ENCODE results near the gene CCDC83. TPM values are rescaled to one million over a fixed set of nuclear protein-coding genes. Genes with fewer than 3 reads are reported as not detected.

Gene CCDC83
- total and polyA plus RNA-seq, 2 donors (not counting 3 experiments of a cell fraction or from before 2014, with no cell fraction given) = not detected

GRCh38 chr11:85819441-85819840 is 35.7 kb upstream of the CCDC83 start:
- ChIA-PET POLR2A (no interaction called here), CTCF (interaction anchor here (1.4 kb wide), 1 partner anchor 10 kb away, joined by 5 read pairs; no protein-coding TSS in a partner anchor)
- TF ChIP-seq MYC (IDR thresholded peaks at IDR 0.05; ENCODE audit: low read depth, low read length) (no peak), CTCF (IDR thresholded peaks at IDR 0.05; ENCODE audit: extremely low read depth in 1 of 2, insufficient read depth in 1 of 2, low read depth in 1 of 2, low read length in 2 of 2) (no peak), FOS (IDR thresholded peaks at IDR 0.05; ENCODE audit: borderline replicate concordance, insufficient read depth, low read length) (no peak), JUN (IDR thresholded peaks at IDR 0.05; ENCODE audit: borderline replicate concordance, insufficient read depth, insufficient read length, low read depth) (no peak)
- Histone ChIP-seq H4K20me1 (replicated peaks; ENCODE audit: control insufficient read depth, extremely low read depth, insufficient read depth, low read length) (no peaks in the 10 kb centered on the region), H3K9me1 (replicated peaks; ENCODE audit: control insufficient read depth, extremely low read depth, insufficient read depth, low read length) (no peaks in the 10 kb centered on the region), H3K79me2 (ENCODE audit: control insufficient read depth, insufficient read depth, low read length) (no peaks in the 10 kb centered on the region), H3K4me2 (ENCODE audit: insufficient read depth, low read length) (no peak overlapping the region), H2AFZ (ENCODE audit: low read depth, low read length) (no peak overlapping the region), H3K27ac (ENCODE audit: insufficient read depth, low read depth, low read length) (no peak overlapping the region), H3K27me3 (ENCODE audit: control insufficient read depth in 2 of 2, insufficient read depth in 2 of 2, low read length in 2 of 2) (peaks cover 0 to 2% of the 10 kb centered on the region in 2 experiments), H3K9ac (replicated peaks; ENCODE audit: extremely low read depth, insufficient read depth, low read length) (no peak overlapping the region), H3K4me3 (replicated peaks in 1 of 3; ENCODE audit: insufficient read depth in 1 of 3, low read depth in 1 of 3, low read length in 3 of 3) (no peak overlapping the region), H3K9me3 (replicated peaks; ENCODE audit: control insufficient read depth, insufficient read depth, low read length) (no peaks in the 10 kb centered on the region), H3K36me3 (ENCODE audit: control insufficient read depth in 2 of 2, extremely low read depth in 1 of 2, insufficient read depth in 2 of 2, low read length in 2 of 2) (no peaks in the 10 kb centered on the region), H3K4me1 (ENCODE audit: control insufficient read depth, extremely low read depth, insufficient read depth, low read length) (no peaks in the 10 kb centered on the region)
- no peak for FAIRE-seq
- BruUV-seq (replicated peaks) = no TSS peak
- intact Hi-C loops (cut with micrococcal nuclease) (no loop called here), dilution Hi-C loops (cut with MboI; ENCODE audit: extremely low pct_ligation_motif_present, low sequenced_read_pairs) (no loop called here)
- DNase-seq (ENCODE audit: low read depth, low spot score) = no peak

- POLR2A ChIA-PET = no interaction called here
Measured at GRCh38 chr11:85821636-85822035, 33.5 kb upstream of the CCDC83 start.

More at GRCh38 chr11:85821636-85822035, 33.5 kb upstream of the CCDC83 start:
- FAIRE-seq = no peak
- dilution Hi-C loops (cut with MboI; ENCODE audit: extremely low pct_ligation_motif_present, low sequenced_read_pairs) (no loop called here), intact Hi-C loops (cut with micrococcal nuclease) (no loop called here)
- peaks cover 0 to 2% of the 10 kb centered on the region in 2 experiments for H3K27me3 ChIP-seq (ENCODE audit: control insufficient read depth in 2 of 2, insufficient read depth in 2 of 2, low read length in 2 of 2)
- H3K4me3 ChIP-seq (replicated peaks in 1 of 3; ENCODE audit: insufficient read depth in 1 of 3, low read depth in 1 of 3, low read length in 3 of 3) = no peak overlapping the region
- H4K20me1 ChIP-seq (replicated peaks; ENCODE audit: control insufficient read depth, extremely low read depth, insufficient read depth, low read length) = no peaks in the 10 kb centered on the region
- H2AFZ ChIP-seq (ENCODE audit: low read depth, low read length) = no peak overlapping the region
- no peak overlapping the region for H3K4me2 ChIP-seq (ENCODE audit: insufficient read depth, low read length)
- H3K27ac ChIP-seq (ENCODE audit: insufficient read depth, low read depth, low read length) = no peak overlapping the region
- no TSS peak for BruUV-seq (replicated peaks)
- DNase-seq (ENCODE audit: low read depth, low spot score) = no peak
- no peaks in the 10 kb centered on the region for H3K9me1 ChIP-seq (replicated peaks; ENCODE audit: control insufficient read depth, extremely low read depth, insufficient read depth, low read length)
- H3K9ac ChIP-seq (replicated peaks; ENCODE audit: extremely low read depth, insufficient read depth, low read length) = no peak overlapping the region
- CTCF ChIA-PET = no interaction called here
- no peak for TF ChIP-seq POLR2AphosphoS5 (IDR thresholded peaks at IDR 0.05; ENCODE audit: insufficient read depth, low read depth, low read length)
- no peak for TF ChIP-seq CTCF (IDR thresholded peaks at IDR 0.05; ENCODE audit: extremely low read depth in 1 of 2, insufficient read depth in 1 of 2, low read depth in 1 of 2, low read length in 2 of 2)
- TF ChIP-seq EZH2 (IDR thresholded peaks at IDR 0.05; ENCODE audit: borderline replicate concordance, low read depth, low read length, severe bottlenecking) = no peak
- TF ChIP-seq MYC (IDR thresholded peaks at IDR 0.05; ENCODE audit: low read depth, low read length) = no peak
- TF ChIP-seq MAX (IDR thresholded peaks at IDR 0.05; ENCODE audit: insufficient read depth, insufficient read length) = no peak
- TF ChIP-seq FOS (IDR thresholded peaks at IDR 0.05; ENCODE audit: borderline replicate concordance, insufficient read depth, low read length) = no peak
- no peak for TF ChIP-seq POLR2A (IDR thresholded peaks at IDR 0.05; ENCODE audit: low read depth, low read length)
- TF ChIP-seq GATA2 (IDR thresholded peaks at IDR 0.05; ENCODE audit: insufficient read depth, insufficient read length, low read depth, low read length) = no peak
- TF ChIP-seq JUN (IDR thresholded peaks at IDR 0.05; ENCODE audit: borderline replicate concordance, insufficient read depth, insufficient read length, low read depth) = no peak
- H3K9me3 ChIP-seq (replicated peaks; ENCODE audit: control insufficient read depth, insufficient read depth, low read length) = no peaks in the 10 kb centered on the region
- H3K4me1 ChIP-seq (ENCODE audit: control insufficient read depth, extremely low read depth, insufficient read depth, low read length) = no peaks in the 10 kb centered on the region
- H3K36me3 ChIP-seq (ENCODE audit: control insufficient read depth in 2 of 2, extremely low read depth in 1 of 2, insufficient read depth in 2 of 2, low read length in 2 of 2) = no peaks in the 10 kb centered on the region
- no peaks in the 10 kb centered on the region for H3K79me2 ChIP-seq (ENCODE audit: control insufficient read depth, insufficient read depth, low read length)

All from endothelial cell of umbilical vein (primary cell).